ENCODE data around the gene TMEM250.

DNA sequence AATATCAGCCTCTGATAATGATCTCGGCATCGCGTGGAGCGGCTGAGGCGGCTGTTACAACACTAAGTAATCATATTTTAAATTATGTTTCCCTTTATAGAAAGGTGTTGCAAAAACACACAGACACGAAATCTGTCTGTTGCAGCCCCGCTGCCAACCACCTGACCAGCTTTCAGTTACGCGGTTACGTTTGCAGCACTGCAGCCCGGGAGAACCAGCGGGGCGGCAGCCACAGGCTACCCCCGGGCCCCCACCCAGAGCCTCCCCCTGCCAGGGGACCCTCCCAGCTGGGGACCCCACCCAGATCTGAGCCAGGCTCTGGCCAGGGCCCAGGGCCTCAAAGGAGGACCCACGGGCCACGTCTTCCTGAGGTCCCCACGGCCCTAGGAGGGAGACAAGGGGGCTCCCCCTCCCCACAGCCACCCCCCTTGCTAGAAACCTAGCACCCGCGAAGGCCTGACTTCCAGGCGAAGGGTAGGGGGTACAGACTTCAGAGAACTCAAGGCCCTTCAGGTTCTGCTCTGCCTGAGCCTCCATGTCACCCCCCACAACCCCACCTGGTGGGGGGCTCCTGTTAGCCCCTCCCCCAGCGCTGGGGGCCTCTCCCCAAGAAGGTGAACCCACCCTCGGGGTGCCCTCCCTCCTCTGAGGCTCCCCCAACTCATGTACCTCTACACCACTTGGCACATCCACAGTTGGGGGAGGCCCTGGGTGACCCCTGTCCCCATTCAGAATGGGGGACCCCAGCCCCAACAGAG, 29.6 kb downstream of the TMEM250 start:
- TF ChIP-seq, protein P1, sequence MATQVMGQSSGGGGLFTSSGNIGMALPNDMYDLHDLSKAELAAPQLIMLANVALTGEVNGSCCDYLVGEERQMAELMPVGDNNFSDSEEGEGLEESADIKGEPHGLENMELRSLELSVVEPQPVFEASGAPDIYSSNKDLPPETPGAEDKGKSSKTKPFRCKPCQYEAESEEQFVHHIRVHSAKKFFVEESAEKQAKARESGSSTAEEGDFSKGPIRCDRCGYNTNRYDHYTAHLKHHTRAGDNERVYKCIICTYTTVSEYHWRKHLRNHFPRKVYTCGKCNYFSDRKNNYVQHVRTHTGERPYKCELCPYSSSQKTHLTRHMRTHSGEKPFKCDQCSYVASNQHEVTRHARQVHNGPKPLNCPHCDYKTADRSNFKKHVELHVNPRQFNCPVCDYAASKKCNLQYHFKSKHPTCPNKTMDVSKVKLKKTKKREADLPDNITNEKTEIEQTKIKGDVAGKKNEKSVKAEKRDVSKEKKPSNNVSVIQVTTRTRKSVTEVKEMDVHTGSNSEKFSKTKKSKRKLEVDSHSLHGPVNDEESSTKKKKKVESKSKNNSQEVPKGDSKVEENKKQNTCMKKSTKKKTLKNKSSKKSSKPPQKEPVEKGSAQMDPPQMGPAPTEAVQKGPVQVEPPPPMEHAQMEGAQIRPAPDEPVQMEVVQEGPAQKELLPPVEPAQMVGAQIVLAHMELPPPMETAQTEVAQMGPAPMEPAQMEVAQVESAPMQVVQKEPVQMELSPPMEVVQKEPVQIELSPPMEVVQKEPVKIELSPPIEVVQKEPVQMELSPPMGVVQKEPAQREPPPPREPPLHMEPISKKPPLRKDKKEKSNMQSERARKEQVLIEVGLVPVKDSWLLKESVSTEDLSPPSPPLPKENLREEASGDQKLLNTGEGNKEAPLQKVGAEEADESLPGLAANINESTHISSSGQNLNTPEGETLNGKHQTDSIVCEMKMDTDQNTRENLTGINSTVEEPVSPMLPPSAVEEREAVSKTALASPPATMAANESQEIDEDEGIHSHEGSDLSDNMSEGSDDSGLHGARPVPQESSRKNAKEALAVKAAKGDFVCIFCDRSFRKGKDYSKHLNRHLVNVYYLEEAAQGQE (IDR thresholded peaks at IDR 0.05; ENCODE audit: low read depth), result no peak
- TF ChIP-seq YY1 (IDR thresholded peaks at IDR 0.05; ENCODE audit: low read depth) (no peak), RAD21 (IDR thresholded peaks at IDR 0.05; ENCODE audit: low read depth) (no peak)
